SK-N-SH (cell line): ENCODE results near the gene ZMAT5. TPM values are rescaled to one million over a fixed set of nuclear protein-coding genes. Genes with fewer than 3 reads are reported as not detected.

Source experiments
- CTCF ChIA-PET: fragments of 300-600, 350-600 bp; formaldehyde crosslinking; extraction: SDS; loops from one replicate; lab custom pipeline; 2021; lab: Yijun Ruan, JAX
- POLR2A ChIA-PET: fragments of 350-600 bp; sonication (Branson Sonifier 250); formaldehyde crosslinking; extraction: SDS; loops from one replicate; lab custom pipeline; 2020; ENCODE audit warnings: antibody characterized with exemption, inconsistent platforms; lab: Yijun Ruan, JAX
- DNase-seq: peaks from one replicate; pipeline ENCODE4 v3.0.0; 2012
- H2AFZ ChIP-seq: fragments of 200-600 bp; sonication (generic); 2 replicates; pipeline ENCODE4 v1.8.1; 2016; ENCODE audit warnings: antibody characterized with exemption, mild to moderate bottlenecking, low read depth
- H3F3A ChIP-seq: fragments of 200-600 bp; sonication (generic); replicated peaks from 2 replicates; pipeline ENCODE3; 2016; ENCODE audit warnings: antibody characterized with exemption, mild to moderate bottlenecking; ENCODE audit not compliant: insufficient read depth
- H3K27ac ChIP-seq, 2 experiments: fragments of 200-500 bp in 1 of 2; fragments of 200-600 bp in 1 of 2; sonication (Bioruptor generic) in 1 of 2; sonication (generic), shearing (Covaris generic) in 1 of 2; 2 replicates each; pipeline versions ENCODE4 v1.5.1 to v1.6.1; 2014 to 2016; ENCODE audit warnings: low read depth in 2 of 2, inconsistent platforms in 1 of 2, low read length in 1 of 2, mild to moderate bottlenecking in 1 of 2, mixed read lengths in 1 of 2
- H3K27me3 ChIP-seq: fragments of 200-600 bp; sonication (generic), shearing (Covaris generic); 2 replicates; pipeline ENCODE4 v1.6.1; 2016; ENCODE audit warnings: mixed run types; ENCODE audit not compliant: insufficient read depth
- H3K36me3 ChIP-seq, 2 experiments: fragments of 200-500 bp in 1 of 2; fragments of 200-600 bp in 1 of 2; sonication (Bioruptor generic) in 1 of 2; sonication (generic) in 1 of 2; replicated peaks in 1 of 2; 2 replicates each; pipeline versions ENCODE3 to v1.5.1; 2014 to 2016; ENCODE audit warnings: low read length in 1 of 2, mild to moderate bottlenecking in 1 of 2; ENCODE audit not compliant: insufficient read depth in 2 of 2, control insufficient read depth in 1 of 2
- H3K4me1 ChIP-seq, 2 experiments: fragments of 200-500 bp in 1 of 2; fragments of 200-600 bp in 1 of 2; sonication (Bioruptor generic) in 1 of 2; sonication (generic), shearing (Covaris generic) in 1 of 2; 2 replicates each; pipeline versions ENCODE4 v1.5.1 to v1.6.1; 2014 to 2016; ENCODE audit warnings: low read depth in 1 of 2, low read length in 1 of 2, mixed run types in 1 of 2; ENCODE audit not compliant: insufficient read depth in 2 of 2, control insufficient read depth in 1 of 2
- H3K4me2 ChIP-seq: fragments of 200-600 bp; sonication (generic), shearing (Covaris generic); 2 replicates; pipeline ENCODE4 v1.6.1; 2017; ENCODE audit warnings: mixed run types
- H3K4me3 ChIP-seq, 2 experiments: fragments of 200-500 bp in 1 of 2; fragments of 200-600 bp in 1 of 2; sonication (Bioruptor generic) in 1 of 2; sonication (generic), shearing (Covaris generic) in 1 of 2; 2 replicates each; pipeline versions ENCODE4 v1.5.1 to v1.8.1; 2014 to 2016; ENCODE audit warnings: low read depth in 2 of 2, inconsistent platforms in 1 of 2, low read length in 1 of 2, mild to moderate bottlenecking in 1 of 2, mixed read lengths in 1 of 2, moderate library complexity in 1 of 2
- H3K79me2 ChIP-seq: fragments of 200-600 bp; sonication (generic); 2 replicates; pipeline ENCODE4 v1.8.1; 2017; ENCODE audit warnings: mild to moderate bottlenecking; ENCODE audit not compliant: insufficient read depth
- H3K9ac ChIP-seq: fragments of 200-600 bp; sonication (generic); 2 replicates; pipeline ENCODE4 v1.6.1; 2017; ENCODE audit warnings: mixed run types
- H3K9me2 ChIP-seq: fragments of 200-600 bp; sonication (generic); 2 replicates; pipeline ENCODE4 v1.6.1; 2017; ENCODE audit warnings: mixed run types
- H3K9me3 ChIP-seq: fragments of 200-600 bp; sonication (generic); 2 replicates; pipeline ENCODE4 v1.6.1; 2017; ENCODE audit warnings: mixed run types, mild to moderate bottlenecking, moderate library complexity
- H4K20me1 ChIP-seq: fragments of 200-600 bp; sonication (generic); 2 replicates; pipeline ENCODE4 v1.6.1; 2017; ENCODE audit warnings: mild to moderate bottlenecking, mixed run types; ENCODE audit not compliant: insufficient read depth
- CHD2 ChIP-seq: fragments of 150-350 bp; IDR thresholded peaks from 2 replicates; pipeline ENCODE4 v1.6.1; 2018; ENCODE audit warnings: low read length; ENCODE audit not compliant: partially characterized antibody
- CTCF ChIP-seq: fragments of 200-600 bp; sonication (generic); IDR thresholded peaks from 2 replicates; pipeline ENCODE4 v1.6.1; 2017; ENCODE audit warnings: antibody characterized with exemption, mild to moderate bottlenecking, moderate library complexity
- EP300 ChIP-seq, 2 experiments: IDR thresholded peaks; 2 replicates each; pipeline versions ENCODE4 v1.4.0 to v1.6.1; 2012; ENCODE audit warnings: borderline replicate concordance in 1 of 2, low read depth in 1 of 2, low read length in 1 of 2
- FOXM1 ChIP-seq: IDR thresholded peaks from 2 replicates; pipeline ENCODE4 v1.4.0; 2012; ENCODE audit warnings: low read depth, mild to moderate bottlenecking
- GABPA ChIP-seq: IDR thresholded peaks from 2 replicates; pipeline ENCODE4 v1.4.0; 2012; ENCODE audit warnings: low read depth, mild to moderate bottlenecking
- NFIC ChIP-seq: IDR thresholded peaks from 2 replicates; pipeline ENCODE4 v1.4.0; 2012; ENCODE audit warnings: borderline replicate concordance
- POLR2AphosphoS5 ChIP-seq: IDR thresholded peaks from 2 replicates; pipeline ENCODE4 v1.6.1; 2012; ENCODE audit warnings: low read depth, low read length
- RAD21 ChIP-seq: IDR thresholded peaks from 2 replicates; pipeline ENCODE4 v1.6.1; 2012; ENCODE audit warnings: mild to moderate bottlenecking, low read length
- RFX5 ChIP-seq: IDR thresholded peaks from 2 replicates; pipeline ENCODE4 v1.6.1; 2012; ENCODE audit warnings: mild to moderate bottlenecking, improper control_type of control experiment, low read length
- TAF1 ChIP-seq: IDR thresholded peaks from 2 replicates; pipeline ENCODE4 v1.6.1; 2012; ENCODE audit warnings: low read depth, mild to moderate bottlenecking, low read length, moderate library complexity, borderline replicate concordance
- YY1 ChIP-seq: IDR thresholded peaks from 2 replicates; pipeline ENCODE4 v1.4.0; 2012; ENCODE audit warnings: low read depth, mild to moderate bottlenecking
- ZBTB33 ChIP-seq: IDR thresholded peaks from 2 replicates; pipeline ENCODE4 v1.4.0; 2012; ENCODE audit warnings: low read depth, borderline replicate concordance
- WGBS: methylation state at CpG from one replicate; pipeline ENCODE4 v1.1.6; 2017; ENCODE audit warnings: low lambda C conversion rate; 5-methylcytosine and 5-hydroxymethylcytosine counted together
- polyA plus RNA-seq, 3 experiments: library from polyadenylated mRNA; depleted of rRNA; stranded (reverse); fragments of >200 nt; gene quantifications; 2 replicates each; pipeline ENCODE4 v1.2.3, GENCODE V29; 2012

ZMAT5 gene
- polyA plus RNA-seq, 1 of the 3 experiments (the other 2 are of a cell fraction), result 35.0 TPM

- H3K4me2 ChIP-seq, result no peak overlapping the region
- no peaks in the 10 kb centered on the region for H3F3A ChIP-seq
- H4K20me1 ChIP-seq, result no peaks in the 10 kb centered on the region
- ChIA-PET CTCF (interaction anchor here (0.9 to 3.2 kb wide), 11 partner anchors 9 to 387 kb away, joined by 3 to 25 read pairs (median 5); no protein-coding TSS in a partner anchor), POLR2A (interaction anchor here (0.6 to 1.3 kb wide), 4 partner anchors 8 to 1046 kb away, joined by 3 to 4 read pairs (median 3); partner anchors contain the start of gene CABP7)
- no peaks in the 10 kb centered on the region for H3K27me3 ChIP-seq
- H3K9me3 ChIP-seq, result no peaks in the 10 kb centered on the region
- DNase-seq, result peak; percentile 41
- peak overlapping the region in 1 of 2 experiments; percentile 69; a peak in 2 of 4 replicates for H3K27ac ChIP-seq
- no peak overlapping the region for H2AFZ ChIP-seq
- H3K4me1 ChIP-seq, result peaks cover 12 to 86% of the 10 kb centered on the region in 2 experiments; a peak in 2 of 4 replicates
- peaks cover 0 to 3% of the 10 kb centered on the region in 2 experiments for H3K36me3 ChIP-seq
- no peak for TF ChIP-seq ZBTB33
- TF ChIP-seq RAD21, result peak; percentile 13; the same call in 1 of the 2 replicates
- 0 out of 2 replicates have a peak, but pooled peaks have one; percentile 10 for TF ChIP-seq POLR2AphosphoS5
- TF ChIP-seq EP300 (IDR thresholded peaks at IDR 0.05; ENCODE audit: borderline replicate concordance in 1 of 2, low read depth in 1 of 2, low read length in 1 of 2), result no peak
- TF ChIP-seq, all 33 proteins: peak for 2
- H3K9ac ChIP-seq, result no peak overlapping the region
- WGBS, result 76% methylated on average over 5 of the region's 14 CpGs
- no peak overlapping the region for H3K4me3 ChIP-seq
- H3K79me2 ChIP-seq, result no peaks in the 10 kb centered on the region
- no peaks in the 10 kb centered on the region for H3K9me2 ChIP-seq
Measured at GRCh38 chr22:29702000-29702930, 64.5 kb downstream of the ZMAT5 start.

GRCh38 chr22:29701155-29701999 is 65.4 kb downstream of the ZMAT5 start:
- WGBS, result 70% methylated on average over 12 of the region's 14 CpGs
- Histone ChIP-seq H3K9me3 (no peaks in the 10 kb centered on the region), H3K4me3 (no peak overlapping the region), H3K9me2 (no peaks in the 10 kb centered on the region), H3F3A (no peaks in the 10 kb centered on the region), H3K79me2 (no peaks in the 10 kb centered on the region), H3K27ac (peak overlapping the region in 1 of 2 experiments; percentile 69; a peak in 2 of 4 replicates), H3K4me1 (peaks cover 12 to 86% of the 10 kb centered on the region in 2 experiments; a peak in 2 of 4 replicates), H3K27me3 (no peaks in the 10 kb centered on the region), H3K4me2 (no peak overlapping the region), H2AFZ (no peak overlapping the region), H4K20me1 (no peaks in the 10 kb centered on the region), H3K9ac (no peak overlapping the region), H3K36me3 (peaks cover 3% of the 10 kb centered on the region in 2 experiments)
- TF ChIP-seq NFIC (no peak), POLR2AphosphoS5 (no peak), GABPA (no peak), CTCF (peak; percentile 12; the same call in 1 of the 2 replicates), EP300 (IDR thresholded peaks at IDR 0.05; ENCODE audit: borderline replicate concordance in 1 of 2, low read depth in 1 of 2, low read length in 1 of 2) (peak in 1 of 2 experiments; percentile 25; a peak in 1 of 4 replicates), YY1 (no peak), CHD2 (peak; percentile 12), RFX5 (0 out of 2 replicates have a peak, but pooled peaks have one; percentile 20), FOXM1 (no peak), RAD21 (0 out of 2 replicates have a peak, but pooled peaks have one; percentile 10), TAF1 (no peak)
- peak; percentile 64 for DNase-seq
- CTCF ChIA-PET, result interaction anchor here (0.9 to 3.2 kb wide), 8 partner anchors 10 to 387 kb away, joined by 3 to 25 read pairs (median 8); no protein-coding TSS in a partner anchor
- POLR2A ChIA-PET, result interaction anchor here (0.6 to 1.3 kb wide), 3 partner anchors 10 to 1045 kb away, joined by 3 to 4 read pairs (median 3); partner anchors contain the start of gene CABP7
